Activated CD4-positive, CD25-positive, alpha-beta regulatory T cell treated with anti-CD3 and anti-CD28 coated beads, Interleukin-2, amount 50 U/mL, for 72 hours (primary cell): ENCODE data around the gene CEBPZOS.

Experiments used
- DNase-seq: peaks from one replicate; pipeline ENCODE4 v3.0.0; 2021

Gene CEBPZOS

GRCh38 chr2:37196320-37197195 is at the start of gene CEBPZOS:
Gene CEBPZOS (plus strand): TSS chr2:37196496. CDS start chr2:37199705, 3,209 bp downstream.
- peak; percentile 94 for DNase-seq

DNA sequence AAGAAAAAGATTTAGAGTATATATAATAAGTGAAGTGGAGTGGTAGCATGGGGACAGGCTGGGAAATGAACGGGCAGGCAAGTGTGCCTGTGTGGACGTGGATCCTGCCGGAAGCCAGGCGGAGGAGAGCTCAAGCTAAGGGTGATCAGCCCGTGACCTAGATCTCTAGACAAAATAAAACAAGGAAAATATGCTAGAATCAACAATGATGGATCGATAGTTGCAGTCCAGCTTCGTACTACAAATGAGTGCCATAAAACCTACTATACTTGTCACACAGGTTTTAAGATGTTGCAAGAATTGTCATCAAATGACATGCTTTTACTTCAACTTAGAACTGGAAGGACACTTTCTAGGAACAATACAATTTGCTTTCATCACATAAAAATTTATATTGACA is 48.0 kb upstream of the CEBPZOS start:
- DNase-seq, result no peak

DNA sequence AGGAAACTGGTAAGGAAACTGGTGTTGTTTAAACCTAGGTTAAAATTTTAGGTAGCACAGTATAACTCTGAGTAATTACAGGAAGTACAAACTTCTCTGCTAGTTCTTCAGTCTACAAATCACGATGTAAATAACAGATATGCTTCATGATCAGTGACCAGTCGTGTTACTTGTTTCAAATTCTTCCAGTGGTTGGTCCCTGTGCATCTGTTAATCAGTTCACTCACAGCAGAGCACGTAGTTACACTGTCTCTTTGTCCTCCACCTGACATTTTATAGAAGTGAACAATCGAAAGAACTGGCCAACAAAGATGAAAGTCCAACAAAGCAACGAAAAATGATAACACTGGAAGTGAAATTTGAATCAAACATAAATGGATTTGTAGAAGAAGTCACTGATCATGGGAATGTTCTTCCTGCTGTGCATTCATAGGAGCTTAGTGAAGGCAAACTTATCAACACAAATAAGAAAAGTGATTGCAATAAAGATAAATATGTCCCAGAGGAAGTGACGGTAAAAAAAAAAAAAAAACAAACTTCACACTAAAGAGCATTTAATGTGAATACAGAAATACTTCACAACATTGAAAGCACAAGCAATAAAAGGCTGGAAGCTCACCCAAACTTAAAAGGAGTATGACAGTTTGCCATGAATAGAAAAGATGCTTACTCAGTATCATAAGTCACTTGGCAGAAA is 46.5 kb upstream of the CEBPZOS start:
- no peak for DNase-seq

DNA sequence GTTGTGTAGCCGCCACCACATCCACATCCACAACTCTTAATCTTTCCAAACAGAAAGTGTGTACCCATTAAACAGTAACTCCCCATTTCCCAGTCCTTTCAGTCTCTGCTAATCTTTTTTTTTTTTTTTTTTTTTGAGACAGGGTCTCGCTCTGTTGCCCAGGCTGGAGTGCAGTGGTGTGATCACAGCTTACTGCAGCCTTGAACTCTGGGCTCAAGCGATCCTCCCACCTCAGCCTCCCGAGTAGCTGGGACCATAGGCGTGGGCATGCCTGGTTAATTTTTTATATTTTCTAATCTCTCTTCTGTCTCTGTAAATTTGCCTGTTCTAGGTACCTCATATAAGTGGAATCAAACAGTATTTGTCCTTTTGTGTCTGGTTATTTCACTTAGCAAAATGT is 43.1 kb upstream of the CEBPZOS start:
- no peak for DNase-seq

DNA sequence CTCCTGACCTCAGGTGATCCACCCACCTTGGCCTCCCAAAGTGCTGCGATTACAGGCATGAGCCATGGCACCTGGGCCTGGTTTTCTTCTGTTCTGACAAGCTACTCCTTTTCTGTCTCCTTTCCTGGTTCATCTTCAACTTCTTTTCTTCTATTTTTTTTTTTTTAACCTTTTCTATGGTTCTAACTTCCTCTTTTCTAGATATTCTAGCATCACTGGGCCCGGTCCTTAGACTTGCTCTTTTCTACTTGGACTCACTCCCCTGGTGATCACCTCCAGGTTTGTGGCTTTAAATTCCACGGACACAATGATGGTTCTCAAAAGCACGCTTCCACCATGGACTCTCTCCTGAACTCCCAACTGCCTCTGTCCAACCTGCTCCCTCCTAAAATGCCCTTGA is 41.5 kb upstream of the CEBPZOS start:
- DNase-seq, result no peak

GRCh38 chr2:37156071-37156856 is 40.0 kb upstream of the CEBPZOS start:
- DNase-seq, result no peak

GRCh38 chr2:37156857-37157714 is 39.2 kb upstream of the CEBPZOS start, which contains the start of gene EIF2AK2:
Gene EIF2AK2 (minus strand): TSS chr2:37156980. CDS start chr2:37147806, 9,174 bp downstream.
- DNase-seq, result peak; percentile 78

DNA sequence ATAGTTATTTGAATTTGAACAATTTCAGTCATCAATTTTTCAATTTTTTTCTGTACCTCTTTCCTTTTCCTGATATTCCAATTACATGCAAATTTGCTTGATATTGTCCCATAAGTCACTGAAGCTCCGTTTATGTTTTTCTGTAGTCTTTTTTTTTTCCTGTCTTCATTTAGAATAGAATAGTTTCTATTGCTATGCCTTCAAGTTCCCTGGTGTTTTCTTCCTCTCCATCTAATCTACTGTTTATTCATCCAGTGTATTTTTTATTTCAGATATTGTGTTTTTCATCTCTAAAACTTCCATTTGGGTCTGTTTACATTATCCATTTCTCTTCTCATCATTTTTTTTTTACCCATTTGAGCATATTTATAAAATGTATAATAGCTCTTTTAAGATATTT is 31.5 kb upstream of the CEBPZOS start:
- no peak for DNase-seq

- no peak for DNase-seq
Observed at GRCh38 chr2:37167636-37168180, 28.6 kb upstream of the CEBPZOS start.

GRCh38 chr2:37168217-37168981 is 27.9 kb upstream of the CEBPZOS start:
- DNase-seq, result no peak

DNA sequence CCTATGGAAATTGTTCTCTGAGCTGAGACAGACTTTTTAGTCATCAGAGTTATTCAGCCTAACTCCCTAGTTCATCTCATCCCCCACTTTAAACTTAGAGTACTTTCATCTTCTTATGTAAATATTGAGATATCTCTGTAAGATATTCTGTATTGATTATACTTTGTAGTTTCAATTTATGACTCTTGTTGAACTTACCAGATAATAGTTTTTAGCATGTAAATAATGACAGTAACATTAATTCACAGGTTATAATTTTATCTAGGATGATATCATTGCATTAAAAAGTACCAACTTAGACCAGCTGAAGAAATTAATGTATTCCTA is 24.7 kb upstream of the CEBPZOS start:
- no peak for DNase-seq

DNA sequence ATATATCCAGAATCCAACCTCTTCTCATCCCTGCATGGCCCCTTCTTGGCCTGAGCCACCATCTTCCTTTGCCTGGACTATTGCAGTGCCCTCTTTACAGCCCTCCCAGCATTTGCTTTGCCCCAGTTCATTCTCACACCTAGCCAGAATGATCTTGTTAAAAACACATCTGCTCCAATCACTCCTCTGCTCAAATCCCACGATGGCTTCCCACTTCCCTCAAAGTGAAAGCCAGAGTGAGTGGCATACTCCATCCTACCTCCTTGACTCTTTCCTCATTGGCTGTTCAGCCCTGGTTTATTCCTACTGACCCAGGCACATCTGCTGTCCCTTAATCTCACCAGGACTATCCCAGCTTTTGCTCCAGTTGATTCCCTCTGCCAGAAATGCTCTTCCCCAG is 22.6 kb upstream of the CEBPZOS start:
- DNase-seq, result no peak

GRCh38 chr2:37180006-37180639 is 16.2 kb upstream of the CEBPZOS start:
- DNase-seq, result no peak

DNA sequence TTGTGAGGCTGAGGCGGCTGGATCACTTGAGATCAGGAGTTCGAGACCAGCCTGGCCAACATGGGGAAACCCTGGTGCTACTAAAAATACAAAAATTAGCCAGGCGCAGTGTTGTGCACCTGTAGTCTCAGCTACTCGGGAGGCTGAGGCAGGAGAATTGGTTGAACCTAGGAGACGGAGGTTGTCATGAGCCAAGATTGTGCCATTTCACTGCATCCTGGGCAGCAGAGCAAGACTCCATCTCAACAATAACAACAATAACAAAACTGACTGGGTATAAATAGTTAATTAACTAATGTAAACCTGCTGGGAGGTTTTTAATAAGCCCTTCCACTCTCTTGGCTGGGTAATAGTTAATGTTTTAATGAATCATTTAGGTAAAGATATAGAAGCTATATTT is 15.7 kb upstream of the CEBPZOS start:
- no peak for DNase-seq

- no peak for DNase-seq
Observed at GRCh38 chr2:37181726-37182684, 14.3 kb upstream of the CEBPZOS start.

GRCh38 chr2:37188570-37188969 is 7.7 kb upstream of the CEBPZOS start, which contains the start of gene SULT6B1:
Gene SULT6B1 (minus strand): TSS chr2:37188670. CDS start chr2:37188640, 30 bp downstream.
- no peak for DNase-seq

DNA sequence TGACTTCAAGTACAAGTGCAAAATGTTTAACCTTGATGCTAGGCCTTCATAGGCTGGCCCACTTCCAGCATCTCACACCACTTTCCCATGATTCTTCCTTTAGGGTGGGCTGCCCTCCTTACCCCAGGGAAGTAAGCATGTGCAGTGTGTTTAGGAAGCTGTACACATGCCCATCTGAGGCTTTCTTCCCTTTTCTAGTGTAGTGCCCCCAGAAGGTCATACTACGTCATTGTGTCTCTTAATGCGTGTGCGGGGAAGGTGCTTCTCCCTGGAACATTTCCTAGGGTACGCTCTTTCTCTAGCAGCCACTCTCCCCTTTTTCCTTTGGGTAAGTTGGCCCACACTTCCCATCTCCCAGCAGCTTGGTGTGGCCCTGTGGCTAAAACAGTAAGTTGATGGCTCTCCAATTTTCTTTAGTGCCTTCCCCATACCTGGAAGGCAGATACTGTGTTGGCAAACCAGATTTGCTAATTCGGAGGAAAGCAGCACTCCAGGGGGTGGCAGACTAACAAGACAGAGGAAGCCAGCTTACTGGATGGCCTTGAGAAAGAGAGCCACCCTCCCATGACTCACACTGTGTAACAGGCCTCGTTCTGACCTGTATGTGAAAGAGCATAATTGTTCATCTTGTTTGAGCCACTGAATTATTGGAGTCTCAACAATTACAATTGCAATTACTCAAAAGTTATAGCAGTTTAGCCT is 6.7 kb upstream of the CEBPZOS start:
- no peak for DNase-seq

DNA sequence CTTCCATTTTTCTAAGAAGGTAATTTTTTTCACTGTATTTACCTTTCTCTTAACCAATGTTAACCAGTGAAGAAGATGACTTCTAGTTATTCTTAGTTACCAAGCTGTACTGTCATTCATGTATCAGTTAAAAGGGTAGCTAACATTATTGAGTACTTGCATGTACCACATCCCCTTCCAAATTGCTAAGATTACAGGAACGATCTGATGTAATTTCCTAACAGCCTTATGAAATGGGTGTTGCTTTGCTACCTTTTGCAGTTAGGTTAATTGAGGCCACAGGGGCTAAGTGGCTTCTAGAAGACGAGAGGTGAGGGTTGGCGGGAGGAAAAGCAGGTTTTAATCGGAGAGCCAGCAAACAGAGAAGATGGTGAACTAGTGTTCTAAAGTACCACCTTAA is 6.0 kb upstream of the CEBPZOS start:
- DNase-seq, result no peak

DNA sequence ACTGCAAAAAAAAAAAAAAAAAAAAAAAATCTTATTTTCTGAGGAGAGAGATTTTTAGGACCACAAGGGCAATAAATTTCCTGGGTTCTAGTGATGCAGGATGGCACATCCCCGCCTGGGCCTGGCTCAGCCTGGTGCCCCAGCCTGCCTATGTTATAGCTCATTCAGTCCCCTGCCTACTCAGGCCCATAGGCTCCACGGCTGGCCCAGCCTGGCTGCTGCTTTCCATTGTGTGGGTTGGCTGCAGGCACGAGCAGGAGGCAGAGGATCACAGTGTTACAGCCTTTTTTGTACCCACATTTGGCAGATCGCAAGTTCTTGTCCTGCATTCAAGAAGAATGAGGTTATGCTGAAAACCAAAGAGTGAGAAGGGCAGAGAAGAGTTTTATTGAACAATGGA is 5.0 kb upstream of the CEBPZOS start:
- DNase-seq, result no peak
